ENCODE results near the gene FLNC. TPM values are rescaled to one million over a fixed set of nuclear protein-coding genes. Genes with fewer than 3 reads are reported as not detected.

FLNC gene
- total and polyA plus RNA-seq, 2 of the 13 experiments (the other 11 are each of a cell fraction or from before 2014, with no cell fraction given): 0.02 TPM; not detected in 1

DNA sequence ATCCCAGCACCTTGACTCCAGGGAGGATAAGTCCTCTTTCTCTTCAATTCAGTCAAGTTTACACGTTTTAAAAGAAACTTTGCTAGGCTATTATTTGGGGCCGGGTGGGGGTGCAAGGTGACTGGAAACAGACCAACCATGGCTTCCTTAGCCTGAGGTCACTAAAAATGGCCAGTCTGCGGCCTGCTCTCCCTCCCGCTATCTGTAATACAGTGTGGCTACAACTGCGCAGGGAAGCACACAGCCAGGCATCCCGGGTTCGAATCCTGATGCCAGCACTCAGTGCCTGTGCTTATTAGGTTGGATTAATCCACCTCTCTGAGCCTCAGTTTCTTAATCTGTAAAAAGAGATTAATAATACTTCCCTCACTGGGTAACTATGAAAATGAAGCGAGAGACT lies 51.9 kb downstream of the FLNC start (continued):
- TF ChIP-seq, protein P1, sequence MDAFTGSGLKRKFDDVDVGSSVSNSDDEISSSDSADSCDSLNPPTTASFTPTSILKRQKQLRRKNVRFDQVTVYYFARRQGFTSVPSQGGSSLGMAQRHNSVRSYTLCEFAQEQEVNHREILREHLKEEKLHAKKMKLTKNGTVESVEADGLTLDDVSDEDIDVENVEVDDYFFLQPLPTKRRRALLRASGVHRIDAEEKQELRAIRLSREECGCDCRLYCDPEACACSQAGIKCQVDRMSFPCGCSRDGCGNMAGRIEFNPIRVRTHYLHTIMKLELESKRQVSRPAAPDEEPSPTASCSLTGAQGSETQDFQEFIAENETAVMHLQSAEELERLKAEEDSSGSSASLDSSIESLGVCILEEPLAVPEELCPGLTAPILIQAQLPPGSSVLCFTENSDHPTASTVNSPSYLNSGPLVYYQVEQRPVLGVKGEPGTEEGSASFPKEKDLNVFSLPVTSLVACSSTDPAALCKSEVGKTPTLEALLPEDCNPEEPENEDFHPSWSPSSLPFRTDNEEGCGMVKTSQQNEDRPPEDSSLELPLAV (CRISPR knock-in tag; conservative IDR thresholded peaks at IDR 0.05; ENCODE audit: low read depth): no peak
- no peak for TF ChIP-seq MXD4 (CRISPR knock-in tag; IDR thresholded peaks at IDR 0.05)
- TF ChIP-seq, protein P2, sequence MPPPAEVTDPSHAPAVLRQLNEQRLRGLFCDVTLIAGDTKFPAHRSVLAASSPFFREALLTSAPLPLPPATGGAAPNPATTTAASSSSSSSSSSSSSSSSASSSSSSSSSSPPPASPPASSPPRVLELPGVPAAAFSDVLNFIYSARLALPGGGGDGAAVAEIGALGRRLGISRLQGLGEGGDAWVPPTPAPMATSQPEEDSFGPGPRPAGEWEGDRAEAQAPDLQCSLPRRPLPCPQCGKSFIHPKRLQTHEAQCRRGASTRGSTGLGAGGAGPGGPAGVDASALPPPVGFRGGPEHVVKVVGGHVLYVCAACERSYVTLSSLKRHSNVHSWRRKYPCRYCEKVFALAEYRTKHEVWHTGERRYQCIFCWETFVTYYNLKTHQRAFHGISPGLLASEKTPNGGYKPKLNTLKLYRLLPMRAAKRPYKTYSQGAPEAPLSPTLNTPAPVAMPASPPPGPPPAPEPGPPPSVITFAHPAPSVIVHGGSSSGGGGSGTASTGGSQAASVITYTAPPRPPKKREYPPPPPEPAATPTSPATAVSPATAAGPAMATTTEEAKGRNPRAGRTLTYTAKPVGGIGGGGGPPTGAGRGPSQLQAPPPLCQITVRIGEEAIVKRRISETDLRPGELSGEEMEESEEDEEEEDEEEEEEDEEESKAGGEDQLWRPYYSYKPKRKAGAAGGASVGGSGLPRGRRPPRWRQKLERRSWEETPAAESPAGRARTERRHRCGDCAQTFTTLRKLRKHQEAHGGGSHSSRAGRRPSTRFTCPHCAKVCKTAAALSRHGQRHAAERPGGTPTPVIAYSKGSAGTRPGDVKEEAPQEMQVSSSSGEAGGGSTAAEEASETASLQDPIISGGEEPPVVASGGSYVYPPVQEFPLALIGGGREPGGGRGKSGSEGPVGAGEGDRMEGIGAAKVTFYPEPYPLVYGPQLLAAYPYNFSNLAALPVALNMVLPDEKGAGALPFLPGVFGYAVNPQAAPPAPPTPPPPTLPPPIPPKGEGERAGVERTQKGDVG (CRISPR knock-in tag; IDR thresholded peaks at IDR 0.05; ENCODE audit: borderline replicate concordance): no peak
- TF ChIP-seq KDM5A (IDR thresholded peaks at IDR 0.05; ENCODE audit: borderline replicate concordance, low read length): no peak
- TF ChIP-seq, protein P3, sequence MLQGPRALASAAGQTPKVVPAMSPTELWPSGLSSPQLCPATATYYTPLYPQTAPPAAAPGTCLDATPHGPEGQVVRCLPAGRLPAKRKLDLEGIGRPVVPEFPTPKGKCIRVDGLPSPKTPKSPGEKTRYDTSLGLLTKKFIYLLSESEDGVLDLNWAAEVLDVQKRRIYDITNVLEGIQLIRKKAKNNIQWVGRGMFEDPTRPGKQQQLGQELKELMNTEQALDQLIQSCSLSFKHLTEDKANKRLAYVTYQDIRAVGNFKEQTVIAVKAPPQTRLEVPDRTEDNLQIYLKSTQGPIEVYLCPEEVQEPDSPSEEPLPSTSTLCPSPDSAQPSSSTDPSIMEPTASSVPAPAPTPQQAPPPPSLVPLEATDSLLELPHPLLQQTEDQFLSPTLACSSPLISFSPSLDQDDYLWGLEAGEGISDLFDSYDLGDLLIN (CRISPR knock-in tag; IDR thresholded peaks at IDR 0.05; ENCODE audit: borderline replicate concordance): no peak
- no peak for TF ChIP-seq SIX4 (CRISPR knock-in tag; IDR thresholded peaks at IDR 0.05)
